Measurements from ENCODE around the gene TNS1.

Gene TNS1

DNA sequence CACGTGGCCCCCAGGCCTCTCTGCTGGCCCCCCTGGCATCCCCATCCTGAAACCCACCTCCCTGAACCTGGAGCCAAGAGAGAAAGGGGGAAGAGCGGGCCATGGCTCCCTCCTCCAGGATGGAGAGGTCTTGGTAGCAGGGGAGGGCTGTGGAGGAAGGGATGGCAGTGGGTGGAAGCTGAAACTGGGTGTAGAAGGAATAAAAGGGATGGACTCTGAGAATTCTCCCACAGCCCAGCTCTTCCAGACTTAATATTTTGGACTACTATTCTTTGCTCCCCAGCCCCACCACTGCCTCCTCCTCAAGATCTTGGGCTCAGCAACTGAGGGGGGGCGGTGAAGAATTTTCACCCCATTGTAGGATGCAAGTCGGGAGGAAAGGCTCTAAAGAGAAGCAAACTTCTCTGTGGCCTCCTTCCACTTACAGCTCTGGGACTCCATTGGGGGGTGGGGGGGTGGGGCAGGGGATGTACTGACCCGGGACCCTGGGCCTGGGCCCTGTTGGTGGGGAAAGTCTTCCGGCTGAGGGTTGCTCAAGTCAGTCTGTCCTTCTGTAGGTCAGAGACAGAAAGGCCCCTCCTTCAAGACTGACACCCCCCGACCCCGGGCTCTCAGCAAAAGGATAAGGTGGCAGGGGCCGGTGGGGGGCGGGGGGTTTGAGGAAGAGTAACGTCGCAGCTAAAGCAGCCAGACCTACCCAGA, 501 bp downstream of the TNS1 start:
- FAIRE-seq = no peak
- DNase-seq (ENCODE audit: insufficient read length, low spot score) = no peak

DNA sequence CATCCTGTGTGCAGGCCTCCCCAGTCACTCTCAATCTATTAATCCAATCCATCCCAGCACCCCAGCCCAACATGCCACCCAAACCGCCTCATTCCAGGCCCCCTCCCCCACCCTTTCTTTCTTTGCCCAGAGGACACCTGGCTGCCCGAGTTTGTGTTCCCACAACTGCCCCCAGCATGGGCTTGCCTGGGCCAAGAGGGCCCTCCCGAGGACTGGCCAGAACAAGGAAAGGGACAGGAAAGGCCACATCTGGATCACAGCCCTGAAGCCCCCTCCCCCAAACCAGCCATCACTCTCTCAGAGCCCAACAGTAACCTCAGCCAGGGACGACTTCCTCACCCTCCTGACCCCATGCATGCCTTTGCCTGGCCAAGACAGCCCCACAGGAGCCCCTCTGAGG, 1.2 kb downstream of the TNS1 start:
- no peak for FAIRE-seq
- no peak for DNase-seq (ENCODE audit: insufficient read length, low spot score)

DNA sequence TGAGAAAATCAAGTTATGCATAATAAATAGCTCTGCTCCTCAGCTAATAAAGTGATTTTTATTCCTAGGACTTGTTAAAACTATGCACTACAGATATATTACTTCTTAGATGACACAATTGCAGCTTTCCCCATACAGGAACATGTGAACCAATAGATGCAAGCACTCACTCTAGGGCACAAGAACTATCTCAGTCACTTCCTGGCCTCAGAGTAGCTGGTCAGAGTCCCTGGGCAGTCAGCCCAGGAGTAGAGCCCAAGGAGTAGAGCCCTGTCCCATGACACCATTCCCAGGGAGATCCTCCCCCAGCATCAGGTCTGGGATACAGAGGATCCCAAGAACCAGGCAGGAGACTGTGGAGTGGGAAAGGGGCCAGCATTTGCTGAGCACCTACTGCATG, 2.7 kb downstream of the TNS1 start:
- DNase-seq (ENCODE audit: insufficient read length, low spot score) = no peak
- no peak for FAIRE-seq

DNA sequence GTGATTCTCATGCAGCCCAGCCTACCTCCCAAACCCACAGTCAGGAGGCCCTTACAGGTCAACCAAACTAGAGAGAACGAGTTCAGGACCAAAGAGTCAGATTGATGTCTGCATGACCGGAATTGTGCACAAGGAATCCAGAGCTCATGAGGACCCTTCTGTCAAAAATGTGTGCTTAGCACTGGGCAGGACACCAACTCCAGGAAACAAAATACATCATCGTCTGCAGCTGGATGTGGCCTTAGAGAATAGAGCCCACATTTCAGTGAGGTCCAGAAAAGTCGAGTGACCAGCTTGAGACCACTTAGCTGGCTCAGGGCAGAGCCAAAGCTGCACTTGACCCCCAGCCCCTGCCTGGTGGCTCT, 3.2 kb downstream of the TNS1 start:
- no peak for FAIRE-seq
- no peak for DNase-seq (ENCODE audit: insufficient read length, low spot score)

DNA sequence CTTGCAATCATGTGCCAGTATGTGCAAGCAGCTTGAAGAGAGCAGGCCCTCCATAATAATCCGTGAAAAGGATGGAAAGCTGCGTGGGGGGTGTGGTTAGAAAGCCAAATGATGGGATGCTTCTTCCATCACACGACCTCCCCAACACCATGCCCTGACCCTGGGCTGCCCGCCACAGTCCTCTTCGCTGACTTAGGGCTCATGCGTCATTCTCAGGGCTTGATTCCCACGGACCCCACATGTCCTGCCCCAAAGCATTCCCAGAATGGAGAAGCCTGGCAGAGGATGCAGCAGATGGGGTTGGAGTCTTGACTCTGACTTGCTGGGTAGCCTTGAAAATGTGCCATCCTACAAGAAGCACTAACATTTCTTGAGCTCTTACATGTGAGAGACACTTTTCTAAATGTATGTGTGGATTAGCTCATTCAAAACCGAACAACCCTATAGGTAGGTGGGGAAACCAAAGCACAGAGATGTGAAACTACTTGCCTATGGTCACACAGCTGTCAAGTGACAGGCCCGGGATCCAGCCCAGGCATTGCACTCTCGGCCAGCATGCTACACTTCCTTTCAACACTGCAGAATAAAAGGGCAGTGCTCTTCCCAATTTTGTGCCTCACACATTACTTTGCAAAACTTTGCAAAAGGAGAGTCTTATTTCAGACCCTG, 3.7 kb downstream of the TNS1 start:
- DNase-seq (ENCODE audit: insufficient read length, low spot score) = no peak
- FAIRE-seq = no peak

DNA sequence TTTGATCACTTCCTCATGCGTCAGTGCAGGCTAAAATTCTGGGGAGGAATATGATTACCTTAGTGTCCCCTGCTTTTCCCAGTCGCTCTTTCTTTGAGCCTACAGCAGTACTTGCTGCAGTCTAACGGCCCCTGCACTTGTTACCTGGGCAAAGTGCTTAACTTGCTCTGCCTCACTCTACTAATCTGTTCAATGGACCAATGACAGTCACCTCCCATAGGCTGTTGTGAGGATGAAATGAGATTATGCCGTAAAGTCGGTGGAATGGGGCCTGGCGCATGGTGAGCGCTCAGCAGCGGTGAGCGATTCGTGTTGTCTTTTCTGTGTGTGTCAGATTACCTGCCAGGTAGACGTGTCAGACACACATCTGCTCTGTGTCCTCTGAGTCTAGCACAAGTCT, 5.3 kb downstream of the TNS1 start:
- DNase-seq (ENCODE audit: insufficient read length, low spot score) = no peak
- FAIRE-seq = no peak

DNA sequence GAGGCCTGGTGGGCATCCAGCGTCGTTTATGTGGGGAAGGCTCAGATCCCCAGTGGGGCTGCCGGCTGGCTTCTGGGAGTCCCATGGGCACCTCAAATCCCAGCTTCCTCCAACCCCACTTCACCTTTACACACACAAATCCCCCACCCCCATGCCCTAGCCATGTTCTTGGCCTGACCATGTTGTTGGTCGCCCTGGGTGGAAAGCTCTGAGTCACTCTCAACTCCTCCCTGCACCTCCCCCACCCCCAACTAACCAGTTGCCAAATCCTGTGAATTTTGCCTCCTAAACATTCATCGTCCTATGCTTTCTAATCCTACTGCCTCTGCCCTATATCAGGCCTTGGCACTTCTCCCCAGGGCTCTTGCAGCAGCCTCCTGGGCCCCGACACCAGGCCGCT, 6.4 kb downstream of the TNS1 start:
- FAIRE-seq = no peak
- no peak for DNase-seq (ENCODE audit: insufficient read length, low spot score)

DNA sequence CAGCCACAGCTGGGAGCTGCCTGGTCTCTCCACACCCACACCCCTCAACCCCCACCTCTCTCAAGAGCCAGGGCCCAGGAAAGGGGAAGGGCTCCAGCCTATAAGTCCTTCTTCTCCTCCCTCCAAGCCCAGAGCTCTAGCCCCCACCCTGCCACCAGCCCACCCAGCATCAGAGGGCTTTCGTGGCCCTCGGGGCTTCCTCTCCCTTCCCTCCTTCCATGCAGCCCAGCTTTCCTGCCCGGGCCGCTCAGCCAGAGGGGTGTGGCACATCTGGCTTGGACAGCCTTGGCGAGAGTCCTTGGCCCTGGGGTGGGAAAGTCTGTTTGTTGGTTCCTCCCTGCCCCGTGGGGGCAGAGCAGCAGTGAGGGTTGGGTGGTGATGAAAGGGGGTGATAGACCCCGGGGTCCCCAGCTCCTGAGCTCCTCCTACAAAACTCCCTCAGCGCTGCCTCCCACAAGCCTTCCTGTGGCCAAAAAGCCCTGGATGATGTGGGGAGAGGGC, 7.0 kb downstream of the TNS1 start:
- FAIRE-seq = no peak

DNA sequence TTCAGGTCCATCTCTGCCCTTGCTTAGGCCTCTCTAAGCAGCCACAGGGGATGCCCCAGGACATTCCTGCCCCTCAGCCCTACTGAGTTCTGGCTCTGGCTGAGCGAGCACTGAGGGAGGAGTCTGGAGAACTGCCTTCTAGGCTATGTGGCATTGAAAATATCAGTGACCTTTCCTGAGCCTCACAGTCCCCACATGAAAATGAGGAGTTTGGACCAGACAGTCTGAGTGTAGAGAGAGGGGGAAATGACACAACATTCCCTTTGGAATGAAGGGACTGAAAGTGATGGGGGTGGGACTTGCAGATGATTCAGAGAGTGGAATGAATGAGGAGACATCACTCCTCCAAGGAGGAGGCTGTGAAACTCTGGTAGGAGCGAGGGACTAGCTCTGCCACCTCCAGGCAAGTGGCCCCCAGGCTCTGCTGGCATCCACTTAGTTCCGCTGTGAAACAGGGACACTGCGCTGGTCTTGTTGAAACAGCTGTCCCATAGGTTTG, 8.0 kb downstream of the TNS1 start:
- DNase-seq (ENCODE audit: insufficient read length, low spot score) = peak; percentile 62
- FAIRE-seq = peak; percentile 79

More for the DNA sequence above, 7.0 kb downstream of the TNS1 start:
- no peak for DNase-seq (ENCODE audit: insufficient read length, low spot score)

DNA sequence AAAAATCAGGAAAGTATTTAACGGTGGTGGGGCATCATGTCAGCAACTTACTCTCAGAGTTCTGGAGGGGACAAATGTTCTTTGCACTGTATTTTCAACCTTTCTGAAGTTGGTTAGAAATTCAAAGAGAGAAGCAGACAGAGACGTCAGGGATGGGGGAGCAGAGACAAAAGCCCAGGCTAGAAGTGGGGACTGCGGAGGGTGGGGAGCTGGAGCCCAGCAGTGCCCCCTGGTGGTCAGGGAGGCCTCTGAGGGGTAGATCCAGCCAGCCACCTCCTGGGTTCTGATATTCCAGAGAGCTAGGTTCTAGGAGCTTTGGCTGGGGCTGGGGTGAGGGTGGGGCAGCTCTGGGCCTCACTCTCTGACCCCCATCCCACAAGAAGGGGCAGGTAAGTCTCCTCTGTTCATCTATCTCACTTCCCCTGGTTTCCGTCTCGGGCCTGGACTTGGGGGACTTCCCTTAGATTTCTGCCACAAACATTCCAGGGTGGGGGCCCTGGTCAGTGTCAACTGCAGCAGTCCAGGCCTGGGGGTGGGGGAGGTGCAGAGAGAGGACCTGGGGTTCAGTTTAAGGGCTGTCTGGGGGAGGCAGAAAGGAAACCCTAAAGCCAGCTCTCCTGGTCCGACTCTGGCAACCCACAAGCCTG, 8.9 kb downstream of the TNS1 start:
- FAIRE-seq (no peak), DNase-seq (ENCODE audit: insufficient read length, low spot score) (peak; percentile 60)

DNA sequence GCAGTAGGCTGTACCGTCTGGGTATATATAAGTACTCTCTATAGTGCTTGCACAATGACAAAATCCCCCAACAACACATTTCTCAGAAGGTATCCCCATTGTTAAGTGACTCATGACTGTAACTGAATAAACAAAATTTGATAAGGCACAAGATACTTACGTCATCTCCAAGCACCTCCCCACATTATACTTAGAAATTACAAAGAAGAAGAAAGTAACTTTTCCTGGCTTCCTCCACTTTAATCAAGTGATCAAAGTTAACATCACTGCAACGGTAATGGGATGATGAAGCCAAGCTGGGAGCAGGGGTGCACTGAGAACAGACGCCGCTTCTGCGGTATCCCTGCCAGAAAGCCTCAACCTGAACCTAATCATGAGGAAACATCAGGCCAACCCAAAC, 9.7 kb downstream of the TNS1 start:
- FAIRE-seq (no peak), DNase-seq (ENCODE audit: insufficient read length, low spot score) (no peak)

DNA sequence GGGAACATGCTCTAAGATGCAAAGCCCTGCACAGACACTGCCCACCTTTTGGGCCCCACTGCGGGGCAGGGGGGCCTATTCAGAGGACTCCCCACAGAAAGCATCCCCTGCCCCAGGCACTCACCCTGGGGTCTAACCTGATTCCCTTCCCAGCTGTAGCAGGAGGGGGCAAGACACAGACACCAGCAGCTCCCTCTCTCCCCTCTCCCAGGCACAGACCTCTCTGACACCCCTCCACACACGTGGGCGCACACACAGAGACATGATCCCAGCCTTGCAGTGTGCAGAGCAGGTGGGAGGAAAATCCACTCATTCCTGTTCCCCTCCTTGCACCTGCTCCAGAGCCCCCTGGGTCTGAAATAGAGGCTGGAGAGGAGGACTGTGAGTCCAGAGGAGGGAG, 10.7 kb downstream of the TNS1 start:
- no peak for FAIRE-seq
- no peak for DNase-seq (ENCODE audit: insufficient read length, low spot score)

DNA sequence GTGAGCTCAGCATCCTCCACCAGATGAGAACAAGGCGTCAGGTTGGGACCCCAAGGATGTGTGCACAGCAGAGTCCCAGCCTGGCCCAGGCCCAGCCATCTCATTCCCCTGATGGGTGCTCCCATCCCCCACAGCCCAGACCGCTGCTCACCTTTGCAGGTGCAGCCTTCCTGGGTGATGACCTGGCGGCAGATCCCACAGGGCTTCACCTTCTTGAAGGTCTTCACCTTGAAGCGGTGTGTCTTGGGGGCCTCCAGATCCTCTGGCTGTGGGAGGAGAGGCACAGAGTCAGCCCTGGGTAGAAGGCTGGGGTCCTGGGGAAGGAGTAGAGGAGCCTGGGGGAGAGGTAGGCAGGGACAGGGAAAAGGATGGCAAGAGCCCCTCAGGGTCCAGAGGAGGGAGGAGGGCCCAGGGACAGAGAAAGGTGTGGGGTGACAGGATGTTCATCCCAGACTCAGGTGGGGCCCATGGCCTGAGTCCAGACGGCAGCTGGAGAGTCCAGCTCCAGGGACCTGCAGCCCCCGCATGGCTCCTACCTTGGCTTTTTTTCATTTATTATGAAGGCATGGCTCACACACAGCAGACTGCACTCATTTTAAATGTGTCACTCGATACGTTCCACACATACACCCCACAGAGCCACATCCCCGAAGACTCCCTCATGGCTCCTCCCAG, 11.9 kb downstream of the TNS1 start:
- no peak for DNase-seq (ENCODE audit: insufficient read length, low spot score)
- no peak for FAIRE-seq

DNA sequence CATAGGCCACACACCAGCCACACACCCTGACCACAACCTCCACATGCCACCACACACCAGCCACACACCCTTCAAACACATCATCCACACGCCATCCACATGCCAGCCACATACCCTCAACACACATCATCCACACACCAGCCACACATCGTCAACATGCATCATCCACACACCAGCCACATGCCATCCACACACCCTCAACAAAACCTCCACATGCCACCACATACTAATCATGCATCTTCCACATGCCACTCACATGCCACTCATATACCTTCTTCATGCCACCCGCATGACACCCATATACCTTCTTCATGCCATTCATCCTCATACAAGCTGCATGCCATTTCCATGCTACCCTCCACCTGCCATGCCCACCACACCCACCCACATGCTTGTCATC, 12.4 kb downstream of the TNS1 start:
- DNase-seq (ENCODE audit: insufficient read length, low spot score) (no peak), FAIRE-seq (no peak)

DNA sequence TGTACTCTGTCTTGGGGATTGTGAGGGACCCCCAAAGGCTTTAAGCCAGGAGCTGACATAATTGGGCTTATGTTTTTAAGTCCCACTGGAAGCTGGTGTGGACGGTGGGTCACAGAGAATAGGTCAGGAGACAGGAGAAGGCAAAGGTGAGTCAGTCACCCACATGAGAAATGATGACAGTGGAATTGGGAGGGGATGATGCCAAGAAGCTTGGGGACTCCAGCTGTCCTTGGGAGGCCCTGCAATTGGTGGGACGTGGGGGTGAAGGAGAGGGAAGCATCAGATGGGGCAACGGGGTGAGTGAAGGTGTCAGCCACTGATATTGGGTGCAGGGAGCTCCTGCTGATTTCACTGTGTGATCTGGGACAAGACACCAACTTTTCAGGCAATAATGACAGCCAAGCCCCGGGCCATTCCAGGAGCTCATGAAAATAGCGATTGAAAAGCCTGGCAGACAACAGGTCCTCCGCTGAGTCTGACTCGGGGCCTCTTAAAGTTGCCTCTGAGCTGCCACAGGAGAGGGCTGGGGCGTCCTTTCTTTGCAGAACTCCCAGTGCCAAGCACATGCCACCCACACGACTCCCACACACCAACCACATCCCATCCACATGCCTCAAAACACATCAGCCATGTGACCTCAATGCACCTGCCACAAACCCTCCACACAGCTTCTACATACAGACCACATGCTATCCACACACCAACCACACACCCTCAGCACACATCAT, 13.4 kb downstream of the TNS1 start:
- DNase-seq (ENCODE audit: insufficient read length, low spot score) (no peak), FAIRE-seq (no peak)

DNA sequence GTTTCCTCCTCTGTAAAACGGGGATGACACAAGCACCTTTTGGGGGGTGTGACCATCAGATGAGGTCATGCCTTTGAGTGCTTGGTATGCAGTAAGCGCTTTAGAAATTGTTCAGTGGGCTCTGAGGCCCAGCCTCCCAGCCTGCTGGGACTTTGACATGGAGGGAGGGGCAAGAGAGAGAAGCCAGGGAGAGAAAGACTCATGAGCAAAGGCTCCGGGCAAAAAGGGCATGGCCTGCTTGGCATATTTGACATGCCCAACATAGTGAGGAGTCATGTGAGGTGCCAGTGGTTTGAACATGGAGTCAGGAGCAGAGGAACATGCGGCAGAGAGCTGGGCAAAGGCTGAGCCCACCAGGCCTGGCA, 14.0 kb downstream of the TNS1 start:
- FAIRE-seq (no peak), DNase-seq (ENCODE audit: insufficient read length, low spot score) (no peak)

DNA sequence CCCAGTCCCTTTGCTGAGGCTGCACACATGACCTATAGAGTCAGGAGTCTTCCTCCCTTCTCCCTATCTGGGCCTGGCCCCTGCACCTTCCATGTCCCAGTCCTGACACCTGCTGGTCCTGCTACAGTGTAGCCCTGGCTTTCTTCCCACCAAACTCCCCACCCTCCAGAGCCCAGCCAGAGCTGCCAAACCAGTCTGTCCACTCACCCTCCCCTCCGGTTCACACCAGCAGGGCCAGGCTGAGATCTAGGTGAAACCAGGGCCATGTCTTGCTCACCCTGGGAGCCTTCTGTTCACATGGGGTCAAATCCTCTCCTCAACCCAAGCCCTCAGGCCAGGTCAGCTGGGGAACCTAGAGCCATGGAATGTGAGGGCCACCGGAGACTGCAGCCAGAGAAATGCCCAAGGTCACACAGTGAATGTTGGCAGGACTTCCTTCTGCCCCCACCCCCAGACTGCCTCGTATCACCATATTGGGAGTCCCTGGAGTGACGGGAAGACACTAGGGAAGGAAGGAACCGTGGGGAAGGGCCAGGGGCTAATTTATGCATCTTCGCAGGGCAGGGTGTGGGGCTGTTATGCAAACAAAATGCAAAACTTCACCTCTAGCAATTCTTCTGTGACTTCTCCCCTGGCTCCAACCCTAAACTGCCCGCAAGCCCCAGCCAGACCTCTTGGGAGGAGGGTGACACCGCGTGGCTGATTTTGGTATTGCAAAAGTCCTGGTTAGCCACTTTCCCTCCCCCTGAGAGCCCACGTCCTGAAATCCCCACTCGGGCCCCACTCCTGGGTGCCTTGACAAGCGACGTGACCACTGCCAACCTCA, 14.6 kb downstream of the TNS1 start:
- DNase-seq (ENCODE audit: insufficient read length, low spot score) (peak; percentile 75), FAIRE-seq (peak; percentile 59)

DNA sequence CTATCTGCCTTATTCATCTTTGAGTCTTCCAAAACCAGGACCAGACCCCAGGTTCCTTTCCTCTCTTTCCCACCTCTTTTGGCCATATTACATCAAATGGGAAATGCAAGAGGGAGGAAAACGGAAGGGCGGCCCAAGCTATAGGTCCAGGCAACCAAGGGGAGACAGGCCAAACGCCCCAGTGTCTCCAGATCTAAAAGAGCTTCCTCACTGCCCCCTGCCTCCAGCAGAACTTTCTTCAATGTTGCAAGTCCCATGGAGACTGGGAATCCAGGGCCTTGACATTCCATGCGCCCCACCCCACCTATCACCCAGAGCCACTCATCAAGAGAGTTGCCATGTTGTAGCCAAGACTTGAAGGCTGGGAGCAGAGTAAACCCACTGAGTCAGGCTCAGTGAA, 15.4 kb downstream of the TNS1 start:
- DNase-seq (ENCODE audit: insufficient read length, low spot score) (no peak), FAIRE-seq (no peak)

DNA sequence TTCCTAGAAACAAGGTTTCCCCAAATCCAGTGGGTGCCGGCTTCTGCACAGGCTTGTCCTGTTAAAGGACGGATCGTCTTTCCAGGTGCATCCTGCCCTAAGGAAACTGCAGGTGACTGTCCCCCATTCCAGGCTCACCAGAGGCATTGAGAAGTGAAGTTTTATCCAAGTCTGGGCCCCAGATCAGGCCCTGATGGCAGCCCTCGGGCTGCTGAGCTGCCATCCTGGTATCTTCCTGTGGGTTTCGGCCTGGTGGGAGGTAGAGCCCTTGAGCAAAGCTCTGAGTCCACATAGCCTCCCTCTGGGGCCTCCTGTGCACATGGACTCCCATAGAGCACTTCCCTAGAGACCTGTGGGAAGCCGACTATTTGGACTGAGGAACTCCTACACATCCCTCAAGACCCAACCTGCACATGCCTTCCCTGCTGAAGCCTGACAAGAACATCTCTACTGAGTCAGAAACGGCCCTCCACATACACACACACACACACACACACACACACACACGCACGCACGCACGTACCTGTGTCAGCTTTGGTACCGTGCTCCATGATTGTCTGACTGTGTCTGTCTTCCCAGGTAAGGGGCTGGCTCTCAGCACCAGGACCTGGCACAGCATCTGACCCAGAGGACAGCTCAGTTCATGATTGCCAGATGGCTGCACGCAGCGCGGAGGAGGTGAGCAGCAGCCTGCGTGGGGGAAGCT, 16.4 kb downstream of the TNS1 start:
- DNase-seq (ENCODE audit: insufficient read length, low spot score) (no peak), FAIRE-seq (no peak)
